Fibroblast of mammary gland (primary cell): ENCODE results near the gene BET1.

Experiments used
- DNase-seq: peaks from one replicate; pipeline ENCODE4 v3.0.0-alpha.2; 2010; ENCODE audit warnings: low read depth
- H3K4me3 ChIP-seq: 2 replicates; pipeline ENCODE4 v1.5.1; 2011; ENCODE audit warnings: low read depth, mild to moderate bottlenecking, low read length, moderate library complexity; ENCODE audit not compliant: control insufficient read depth
- TF ChIP-seq, protein P1 (sequence below): conservative IDR thresholded peaks from 2 replicates; pipeline ENCODE4 v1.5.1; 2011; ENCODE audit warnings: low read depth, low read length, inconsistent platforms; ENCODE audit not compliant: control insufficient read depth, insufficient read depth

The BET1 gene

DNA sequence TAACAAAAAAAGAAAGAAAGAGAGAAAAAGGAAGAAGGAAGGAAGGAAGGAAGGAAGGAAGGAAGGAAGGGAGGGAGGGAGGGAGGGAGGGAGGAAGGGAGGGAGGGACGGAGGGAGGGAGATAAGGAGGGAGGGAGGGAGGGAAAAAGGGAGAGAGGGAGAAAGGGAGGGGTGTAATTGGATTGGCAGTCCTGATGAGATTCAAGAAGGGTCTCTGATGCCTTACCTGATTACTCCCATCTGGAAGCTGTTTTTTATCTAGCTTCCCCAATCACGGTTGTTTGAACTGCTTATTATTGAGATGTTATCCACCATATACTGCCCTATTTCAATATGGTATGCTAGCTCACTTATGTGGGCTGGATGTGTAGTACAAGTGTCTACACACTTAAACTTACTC, 55.3 kb downstream of the BET1 start:
- TF ChIP-seq, protein P1, sequence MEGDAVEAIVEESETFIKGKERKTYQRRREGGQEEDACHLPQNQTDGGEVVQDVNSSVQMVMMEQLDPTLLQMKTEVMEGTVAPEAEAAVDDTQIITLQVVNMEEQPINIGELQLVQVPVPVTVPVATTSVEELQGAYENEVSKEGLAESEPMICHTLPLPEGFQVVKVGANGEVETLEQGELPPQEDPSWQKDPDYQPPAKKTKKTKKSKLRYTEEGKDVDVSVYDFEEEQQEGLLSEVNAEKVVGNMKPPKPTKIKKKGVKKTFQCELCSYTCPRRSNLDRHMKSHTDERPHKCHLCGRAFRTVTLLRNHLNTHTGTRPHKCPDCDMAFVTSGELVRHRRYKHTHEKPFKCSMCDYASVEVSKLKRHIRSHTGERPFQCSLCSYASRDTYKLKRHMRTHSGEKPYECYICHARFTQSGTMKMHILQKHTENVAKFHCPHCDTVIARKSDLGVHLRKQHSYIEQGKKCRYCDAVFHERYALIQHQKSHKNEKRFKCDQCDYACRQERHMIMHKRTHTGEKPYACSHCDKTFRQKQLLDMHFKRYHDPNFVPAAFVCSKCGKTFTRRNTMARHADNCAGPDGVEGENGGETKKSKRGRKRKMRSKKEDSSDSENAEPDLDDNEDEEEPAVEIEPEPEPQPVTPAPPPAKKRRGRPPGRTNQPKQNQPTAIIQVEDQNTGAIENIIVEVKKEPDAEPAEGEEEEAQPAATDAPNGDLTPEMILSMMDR: no peak
- no peak for DNase-seq
- no peak overlapping the region for H3K4me3 ChIP-seq

DNA sequence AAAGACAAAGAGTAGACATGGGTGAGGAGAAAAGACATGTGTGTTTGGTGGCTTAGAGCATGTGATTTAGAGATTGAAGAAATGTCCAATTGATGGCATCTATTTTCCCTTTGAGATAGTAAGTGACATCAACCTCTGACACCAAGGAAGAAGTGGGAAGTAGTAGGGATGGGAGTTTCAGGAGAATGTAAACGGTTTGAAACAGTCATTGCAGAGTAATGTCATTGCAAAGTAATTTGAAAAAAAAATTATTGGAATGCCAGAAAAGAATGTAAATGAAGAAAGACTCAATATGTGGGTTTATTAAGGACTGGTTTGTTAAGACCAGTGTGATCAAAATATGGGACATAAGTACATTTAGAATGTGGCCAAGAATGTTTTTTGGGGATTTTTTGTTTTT, 56.0 kb downstream of the BET1 start:
- no peak overlapping the region for H3K4me3 ChIP-seq
- peak; percentile 37 for DNase-seq
- TF ChIP-seq, protein P1: no peak

DNA sequence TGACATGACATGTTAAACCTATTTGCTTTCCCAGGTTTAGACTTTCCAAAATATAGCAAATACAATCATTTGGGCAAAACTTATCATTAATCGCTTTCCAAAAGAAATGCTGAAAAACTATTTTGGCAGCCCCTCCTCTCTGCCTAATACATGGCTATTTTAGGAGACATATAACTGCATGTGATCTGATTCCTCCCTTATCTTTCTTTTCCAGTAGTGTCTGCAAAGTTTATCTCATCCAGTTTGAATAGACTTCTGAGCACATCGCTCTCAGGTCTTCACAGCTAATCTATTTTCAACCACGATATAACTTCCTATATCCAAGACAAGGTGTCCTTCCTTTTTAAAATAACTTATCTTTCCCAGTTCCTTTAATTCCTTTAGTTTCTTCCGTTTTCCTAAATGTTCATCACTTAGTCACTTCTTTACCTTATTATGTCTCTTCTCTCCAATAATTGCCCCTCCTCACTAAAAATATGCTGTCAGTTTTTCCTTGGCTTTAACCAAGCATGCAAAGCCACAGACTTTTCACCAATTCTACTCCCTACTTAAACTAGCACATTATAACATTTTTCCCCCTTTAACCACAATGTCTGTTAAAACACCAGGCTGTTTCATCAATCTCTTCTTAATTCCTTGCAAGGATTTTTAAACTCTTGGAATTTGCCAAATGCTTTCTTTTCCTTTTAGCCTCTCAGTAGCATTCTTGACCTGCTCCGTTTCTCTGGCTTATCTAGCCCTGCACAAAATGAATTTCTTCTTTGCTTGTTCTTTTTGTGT, 58.2 kb downstream of the BET1 start:
- DNase-seq: no peak

DNA sequence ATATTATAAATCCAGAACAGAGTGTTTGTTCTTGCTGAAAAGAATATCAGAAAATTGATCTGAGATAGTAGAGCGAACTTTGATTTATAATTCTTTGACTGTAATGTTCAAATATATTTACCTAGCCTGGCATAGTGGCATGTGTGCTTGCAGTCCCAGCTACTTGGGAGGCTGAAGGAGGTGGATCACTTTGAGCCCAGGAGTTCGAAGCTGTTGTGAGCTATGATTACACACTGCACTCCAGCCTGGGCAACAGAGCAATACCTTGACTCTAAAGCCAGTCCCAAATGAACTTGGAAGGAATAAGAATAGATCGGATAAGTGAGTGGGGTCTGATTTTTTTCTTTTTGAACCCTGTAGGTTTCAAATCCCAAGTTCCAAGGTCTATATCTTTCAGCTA, 59.1 kb downstream of the BET1 start:
- H3K4me3 ChIP-seq: no peak overlapping the region
- TF ChIP-seq, protein P1: no peak
- DNase-seq: no peak

More for the DNA sequence above, 58.2 kb downstream of the BET1 start:
- H3K4me3 ChIP-seq: no peak overlapping the region
- TF ChIP-seq, protein P1: no peak

DNA sequence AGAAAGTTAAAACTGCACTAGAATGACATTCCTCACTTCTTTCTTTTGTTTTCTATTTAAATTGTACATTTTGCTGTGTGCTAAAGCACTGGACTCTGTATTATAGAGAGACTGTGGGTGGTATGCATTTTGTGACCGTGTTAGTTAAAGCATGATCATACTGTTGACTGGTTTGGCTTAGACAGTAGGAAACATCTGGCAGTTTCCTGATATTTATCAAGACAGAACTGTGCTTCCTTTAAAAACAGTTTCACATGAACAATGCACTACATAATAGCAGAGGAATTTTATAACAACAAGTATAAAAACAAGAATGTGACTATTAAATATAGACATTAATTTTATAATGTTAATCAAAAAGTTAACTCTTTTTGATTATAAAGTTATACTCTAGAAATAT, 59.5 kb downstream of the BET1 start:
- DNase-seq: peak; percentile 41
- TF ChIP-seq, protein P1: no peak
- no peak overlapping the region for H3K4me3 ChIP-seq

DNA sequence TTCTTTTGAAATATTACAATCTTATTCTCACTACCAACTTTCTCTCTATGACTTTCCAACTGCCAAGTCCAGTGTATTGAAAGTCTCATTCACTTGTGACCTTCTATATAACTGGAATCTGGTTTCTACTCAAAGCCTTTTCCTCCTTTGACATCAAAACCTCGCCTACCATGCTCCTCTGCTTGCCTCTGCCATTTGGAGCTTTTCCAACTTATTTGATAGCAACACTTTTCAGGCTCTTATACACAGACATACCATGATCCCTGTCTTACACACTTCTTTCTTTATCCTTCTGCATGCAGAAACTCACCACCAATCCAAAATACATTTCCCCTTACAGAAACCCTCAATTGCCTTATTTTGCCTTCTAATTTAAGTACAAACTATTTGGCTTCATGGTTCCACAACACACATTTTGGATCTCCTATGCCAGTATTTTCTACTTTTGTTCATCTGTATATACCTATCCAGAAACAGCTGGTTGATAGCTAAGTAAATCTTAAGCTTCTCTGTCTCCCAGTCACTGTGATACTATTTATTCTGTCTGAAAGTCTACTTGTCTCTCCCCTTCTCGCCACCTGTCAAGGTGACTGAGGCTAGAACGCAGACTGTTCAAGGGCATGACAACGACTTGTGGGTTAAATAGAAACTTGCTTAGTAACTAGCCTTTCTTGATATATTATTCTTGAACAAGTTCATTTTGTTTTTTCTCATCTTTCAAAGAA, 60.2 kb downstream of the BET1 start:
- TF ChIP-seq, protein P1: no peak
- no peak for DNase-seq
- H3K4me3 ChIP-seq: no peak overlapping the region
